Bronchial epithelial cell (primary cell): Measurements from ENCODE around the gene CORO7. TPM values are rescaled to one million over a fixed set of nuclear protein-coding genes. Genes with fewer than 3 reads are reported as not detected.

Experiments used
- DNase-seq: peaks from one replicate; pipeline ENCODE4 v3.0.0-alpha.2; 2010; ENCODE audit warnings: low read depth
- FAIRE-seq: peaks from 2 replicates; lab custom pipeline; 2011; peaks lifted over from hg19 to GRCh38; lab: Jason Lieb, UNC
- H3K27me3 ChIP-seq: 2 replicates; pipeline ENCODE4 v1.5.1; 2011; ENCODE audit warnings: low read length; ENCODE audit not compliant: control insufficient read depth, insufficient read depth
- H3K36me3 ChIP-seq: 2 replicates; pipeline ENCODE4 v1.5.1; 2011; ENCODE audit warnings: low read length; ENCODE audit not compliant: control insufficient read depth, insufficient read depth
- H3K4me3 ChIP-seq: 2 replicates; pipeline ENCODE4 v1.5.1; 2011; ENCODE audit warnings: mild to moderate bottlenecking, low read depth, low read length, control low read depth
- total RNA-seq: library from RNA; depleted of rRNA; stranded (reverse); fragments of >200 nt; gene quantifications from 2 replicates; pipeline ENCODE4 v1.2.1, GENCODE V29; 2014
- TF ChIP-seq, protein P1 (sequence below): IDR thresholded peaks from 2 replicates; pipeline ENCODE4 v1.5.1; 2011; ENCODE audit warnings: mild to moderate bottlenecking, moderate library complexity, low read length, control low read depth, inconsistent platforms; ENCODE audit not compliant: insufficient read depth, severe bottlenecking

The CORO7 gene
- total RNA-seq, 1 donor from 2014 or later, result 7.6 TPM

GRCh38 chr16:4378999-4379690 lies 37.3 kb downstream of the CORO7 start:
- DNase-seq (no peak), FAIRE-seq (no peak)
- TF ChIP-seq, protein P1, sequence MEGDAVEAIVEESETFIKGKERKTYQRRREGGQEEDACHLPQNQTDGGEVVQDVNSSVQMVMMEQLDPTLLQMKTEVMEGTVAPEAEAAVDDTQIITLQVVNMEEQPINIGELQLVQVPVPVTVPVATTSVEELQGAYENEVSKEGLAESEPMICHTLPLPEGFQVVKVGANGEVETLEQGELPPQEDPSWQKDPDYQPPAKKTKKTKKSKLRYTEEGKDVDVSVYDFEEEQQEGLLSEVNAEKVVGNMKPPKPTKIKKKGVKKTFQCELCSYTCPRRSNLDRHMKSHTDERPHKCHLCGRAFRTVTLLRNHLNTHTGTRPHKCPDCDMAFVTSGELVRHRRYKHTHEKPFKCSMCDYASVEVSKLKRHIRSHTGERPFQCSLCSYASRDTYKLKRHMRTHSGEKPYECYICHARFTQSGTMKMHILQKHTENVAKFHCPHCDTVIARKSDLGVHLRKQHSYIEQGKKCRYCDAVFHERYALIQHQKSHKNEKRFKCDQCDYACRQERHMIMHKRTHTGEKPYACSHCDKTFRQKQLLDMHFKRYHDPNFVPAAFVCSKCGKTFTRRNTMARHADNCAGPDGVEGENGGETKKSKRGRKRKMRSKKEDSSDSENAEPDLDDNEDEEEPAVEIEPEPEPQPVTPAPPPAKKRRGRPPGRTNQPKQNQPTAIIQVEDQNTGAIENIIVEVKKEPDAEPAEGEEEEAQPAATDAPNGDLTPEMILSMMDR, result no peak
- no peak overlapping the region for H3K4me3 ChIP-seq
- peaks cover 4% of the 10 kb centered on the region for H3K36me3 ChIP-seq
- H3K27me3 ChIP-seq, result no peaks in the 10 kb centered on the region

- TF ChIP-seq, protein P1, result no peak
- Histone ChIP-seq H3K36me3 (peaks cover 4% of the 10 kb centered on the region), H3K4me3 (no peak overlapping the region), H3K27me3 (no peaks in the 10 kb centered on the region)
- FAIRE-seq (no peak), DNase-seq (no peak)
Measured at GRCh38 chr16:4378161-4378666, 38.2 kb downstream of the CORO7 start.

- no peak for FAIRE-seq
- no peak for DNase-seq
- no peak overlapping the region for H3K4me3 ChIP-seq
- no peaks in the 10 kb centered on the region for H3K27me3 ChIP-seq
- H3K36me3 ChIP-seq, result peaks cover 2% of the 10 kb centered on the region
- TF ChIP-seq, protein P1, result peak; percentile 31
Measured at GRCh38 chr16:4377573-4378154, 38.7 kb downstream of the CORO7 start.

DNA sequence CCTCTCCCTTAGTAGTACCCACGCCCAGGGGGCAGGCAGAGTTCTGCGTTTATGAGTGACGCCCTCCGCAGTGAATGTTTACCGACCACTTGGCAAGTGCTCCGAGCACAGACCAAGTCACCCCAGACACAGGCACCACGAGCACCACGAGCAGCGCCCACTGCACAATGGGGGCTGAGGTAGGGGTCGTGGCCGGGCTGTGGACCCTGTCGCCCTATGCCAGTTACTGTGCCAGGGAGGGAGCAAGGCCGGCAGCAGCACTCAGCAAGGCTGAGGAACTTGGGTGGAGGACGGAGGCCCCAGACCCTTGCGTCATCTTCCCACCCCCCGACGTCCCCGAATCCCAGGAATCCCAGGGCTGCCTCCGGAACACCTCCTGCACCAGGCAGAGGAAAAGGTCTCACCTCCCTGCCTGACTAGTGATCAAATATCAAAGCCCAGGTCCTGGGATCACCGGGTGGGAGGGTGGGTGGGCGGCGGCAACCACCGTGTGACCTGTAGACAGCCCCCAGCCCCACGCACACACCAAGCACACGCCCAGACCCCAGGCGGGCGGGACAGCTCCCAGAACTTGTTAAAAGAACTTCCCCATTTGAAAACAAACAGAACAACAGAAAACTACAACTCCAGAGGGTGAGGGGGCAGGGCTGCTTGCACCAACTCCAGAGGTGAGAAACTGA lies 39.4 kb downstream of the CORO7 start:
- no peaks in the 10 kb centered on the region for H3K27me3 ChIP-seq
- FAIRE-seq, result no peak
- DNase-seq, result no peak
- H3K4me3 ChIP-seq, result no peak overlapping the region
- TF ChIP-seq, protein P1, result no peak
- no peaks in the 10 kb centered on the region for H3K36me3 ChIP-seq

DNA sequence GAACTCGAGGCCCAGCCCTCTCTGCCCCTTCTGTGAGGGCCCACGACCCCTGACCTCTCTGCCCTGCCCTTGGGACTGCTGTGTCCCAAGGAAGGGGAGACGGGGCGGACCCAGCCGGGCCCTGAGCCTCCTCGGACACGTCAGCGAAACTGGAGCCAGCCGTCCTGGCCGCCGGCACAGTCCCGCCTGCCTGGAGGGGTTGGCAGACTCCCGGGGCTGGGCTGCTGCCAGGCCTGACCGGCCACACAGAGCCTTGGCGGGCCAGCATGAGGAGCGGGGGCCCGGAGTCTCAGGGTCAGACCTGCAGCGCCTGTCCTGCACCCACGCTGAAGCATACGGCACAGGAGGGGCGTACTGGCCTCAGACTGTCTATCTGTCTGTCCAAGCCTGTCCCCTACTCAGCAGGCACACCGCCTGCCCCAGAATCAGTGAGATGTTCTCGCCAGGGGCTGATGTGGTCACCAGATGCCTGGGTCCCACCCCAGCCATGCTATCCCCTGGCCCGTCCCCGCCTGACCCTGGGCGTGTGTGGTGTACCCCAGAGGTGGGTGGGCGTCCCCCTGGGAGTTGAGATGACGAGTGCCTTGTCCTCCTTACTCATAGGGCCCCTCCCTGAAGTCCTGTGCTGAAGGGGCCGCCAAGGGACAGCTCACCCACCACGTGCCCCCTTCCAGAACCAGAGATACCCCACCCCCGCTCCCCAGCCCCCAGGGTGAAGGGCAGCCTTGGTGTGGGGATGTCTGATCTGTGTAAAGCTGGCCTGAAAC lies 40.1 kb downstream of the CORO7 start:
- DNase-seq (no peak), FAIRE-seq (no peak)
- no peak overlapping the region for H3K4me3 ChIP-seq
- TF ChIP-seq, protein P1, result no peak
- H3K27me3 ChIP-seq, result no peaks in the 10 kb centered on the region
- H3K36me3 ChIP-seq, result no peaks in the 10 kb centered on the region
